Tongue (tissue), 2 donors: ENCODE results near the gene KRTAP10-6. TPM values are rescaled to one million over a fixed set of nuclear protein-coding genes. Genes with fewer than 3 reads are reported as not detected.
"Not testable (repeated sequence)": the region's sequence is repeated elsewhere in the genome, so short reads cannot be mapped to it uniquely, and the experiment has no call there.

Source experiments
- DNase-seq: peaks from one replicate; pipeline ENCODE4 v3.0.0-alpha.2; 2015
- total RNA-seq: library from RNA; depleted of rRNA; stranded (reverse); fragments of >200 nt; gene quantifications from one replicate; pipeline ENCODE4 v1.2.3, GENCODE V29; 2014

Gene KRTAP10-6
- total RNA-seq, result not detected

- DNase-seq, result no peak
Observed at GRCh38 chr21:44592446-44593311, at the start of gene KRTAP10-6. TSS of gene KRTAP10-6 (minus strand) at chr21:44592505. CDS start at chr21:44592484, 21 bp downstream.

DNA sequence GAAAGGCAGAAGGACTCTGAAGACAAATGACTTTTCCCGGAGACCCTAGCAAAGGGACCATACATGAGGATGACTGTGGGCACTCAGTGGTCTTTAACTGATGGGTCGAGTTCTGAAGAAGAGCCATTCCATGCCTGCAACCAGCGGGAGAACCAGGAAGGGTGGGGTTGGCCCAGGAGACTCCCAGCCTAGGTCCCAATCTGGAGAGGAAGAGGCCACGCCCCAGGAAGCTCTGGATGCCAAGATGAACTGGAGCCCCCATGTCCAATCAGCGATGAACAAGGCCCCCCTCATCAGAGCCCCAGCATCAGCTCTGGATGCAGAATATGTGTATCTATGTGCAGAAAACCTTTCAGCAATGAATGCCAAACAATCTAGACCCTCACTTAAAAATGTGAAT lies 48.5 kb upstream of the KRTAP10-6 start:
- no peak for DNase-seq

GRCh38 chr21:44639331-44639655 lies 47.0 kb upstream of the KRTAP10-6 start:
- DNase-seq, result no peak

DNA sequence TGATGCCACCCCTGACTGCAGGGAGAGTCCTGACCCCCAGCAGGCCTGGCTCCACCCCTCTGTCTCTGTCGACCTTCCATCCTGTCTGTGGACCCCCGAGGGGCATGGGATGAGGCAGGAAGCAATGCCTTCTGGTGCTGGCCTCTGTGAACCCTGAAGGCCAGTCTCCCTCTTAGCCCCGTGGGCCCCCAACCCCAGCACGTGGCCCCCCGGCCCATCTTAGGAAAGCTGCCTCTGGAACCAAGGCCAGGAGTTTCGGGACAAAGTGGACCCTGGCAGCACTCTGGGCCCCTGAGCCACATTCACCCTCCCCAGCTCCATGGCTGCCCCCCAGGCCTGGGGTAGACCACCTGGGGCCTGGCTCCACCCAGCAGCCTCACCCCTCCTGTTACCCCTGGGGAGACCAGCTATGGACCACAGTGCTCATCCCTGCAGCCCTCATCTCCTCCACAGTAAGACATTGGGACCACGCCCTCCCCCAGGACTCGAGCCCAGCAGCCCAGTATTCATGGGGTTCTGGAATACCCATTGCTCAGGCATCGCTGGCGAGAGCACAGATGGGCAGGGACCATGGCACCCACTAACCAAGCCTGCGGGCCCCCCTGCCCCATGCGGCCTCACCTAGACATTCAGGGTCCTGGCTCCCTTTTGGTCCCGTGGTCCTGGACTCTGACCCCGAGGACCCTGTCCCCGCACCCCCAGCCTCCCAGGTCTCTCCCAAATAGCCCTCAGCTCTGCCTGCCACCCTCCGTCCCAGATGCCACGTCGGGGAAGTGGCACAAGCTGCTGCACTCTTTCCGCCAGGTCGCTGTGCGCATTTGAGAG lies 46.4 kb upstream of the KRTAP10-6 start:
- not testable (repeated sequence) for DNase-seq

GRCh38 chr21:44637851-44638348 lies 45.6 kb upstream of the KRTAP10-6 start:
- DNase-seq, result not testable (repeated sequence)

GRCh38 chr21:44637018-44637850 lies 44.9 kb upstream of the KRTAP10-6 start, which contains the start of gene KRTAP10-10:
TSS of gene KRTAP10-10 (plus strand) at chr21:44637356. CDS start at chr21:44637418, 62 bp downstream.
- no peak for DNase-seq

DNA sequence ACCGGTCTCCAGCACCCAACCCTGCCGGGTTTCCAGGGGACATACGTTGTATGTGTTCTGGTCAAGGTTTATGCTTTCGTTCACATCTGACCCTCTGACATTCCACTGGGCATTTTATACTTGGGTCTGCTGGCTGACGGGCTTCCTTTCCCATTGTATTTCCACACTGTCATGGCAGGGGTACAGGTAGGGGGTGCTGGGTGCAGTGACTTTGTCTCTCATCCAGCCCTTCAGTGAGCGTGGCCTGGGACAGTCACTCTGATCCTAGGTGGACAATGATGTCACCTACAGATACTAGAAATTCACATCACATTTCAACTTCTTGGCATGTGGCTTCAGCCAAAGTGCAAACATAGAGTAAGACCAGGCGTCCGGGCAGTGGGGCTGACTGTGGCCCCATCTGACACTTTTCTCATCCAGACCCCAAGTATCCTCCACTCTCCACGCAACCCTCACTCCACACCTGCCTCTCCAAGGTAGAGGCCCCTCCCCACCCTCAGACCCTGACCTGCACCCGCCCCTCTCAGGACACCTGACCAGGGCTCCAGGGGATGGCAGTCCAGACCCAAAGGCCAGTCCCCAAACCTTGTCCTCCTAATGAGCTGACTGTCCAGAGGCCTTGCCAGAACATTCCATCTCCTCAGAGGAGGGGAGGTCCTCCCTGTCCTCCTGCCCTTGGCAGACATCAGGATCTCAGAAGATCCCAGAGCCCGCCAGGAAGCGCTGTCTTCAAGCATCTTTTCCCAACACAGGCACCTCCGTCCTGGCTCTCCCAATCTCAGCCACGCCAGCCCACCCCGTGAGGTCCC lies 44.1 kb upstream of the KRTAP10-6 start:
- no peak for DNase-seq

DNA sequence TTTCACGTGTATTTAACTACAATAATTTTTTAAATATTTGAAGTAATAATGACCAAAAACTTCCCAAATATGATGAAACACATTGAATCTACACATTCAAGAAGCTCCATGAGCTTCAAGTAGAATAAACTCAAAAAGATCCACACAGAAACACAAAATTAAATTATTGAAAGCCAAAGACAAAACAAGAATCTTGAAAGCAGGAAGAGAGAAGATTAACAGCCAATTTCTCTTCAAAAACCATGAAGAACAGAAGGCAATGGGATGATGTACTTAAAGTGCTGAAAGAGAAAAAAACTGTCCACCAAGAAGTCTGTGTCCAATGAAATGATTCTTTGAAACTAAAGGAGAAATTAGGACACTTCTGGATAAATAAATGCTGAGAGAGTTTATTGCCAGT lies 39.8 kb upstream of the KRTAP10-6 start:
- DNase-seq, result no peak

GRCh38 chr21:44630440-44630839 lies 38.1 kb upstream of the KRTAP10-6 start:
- no peak for DNase-seq

DNA sequence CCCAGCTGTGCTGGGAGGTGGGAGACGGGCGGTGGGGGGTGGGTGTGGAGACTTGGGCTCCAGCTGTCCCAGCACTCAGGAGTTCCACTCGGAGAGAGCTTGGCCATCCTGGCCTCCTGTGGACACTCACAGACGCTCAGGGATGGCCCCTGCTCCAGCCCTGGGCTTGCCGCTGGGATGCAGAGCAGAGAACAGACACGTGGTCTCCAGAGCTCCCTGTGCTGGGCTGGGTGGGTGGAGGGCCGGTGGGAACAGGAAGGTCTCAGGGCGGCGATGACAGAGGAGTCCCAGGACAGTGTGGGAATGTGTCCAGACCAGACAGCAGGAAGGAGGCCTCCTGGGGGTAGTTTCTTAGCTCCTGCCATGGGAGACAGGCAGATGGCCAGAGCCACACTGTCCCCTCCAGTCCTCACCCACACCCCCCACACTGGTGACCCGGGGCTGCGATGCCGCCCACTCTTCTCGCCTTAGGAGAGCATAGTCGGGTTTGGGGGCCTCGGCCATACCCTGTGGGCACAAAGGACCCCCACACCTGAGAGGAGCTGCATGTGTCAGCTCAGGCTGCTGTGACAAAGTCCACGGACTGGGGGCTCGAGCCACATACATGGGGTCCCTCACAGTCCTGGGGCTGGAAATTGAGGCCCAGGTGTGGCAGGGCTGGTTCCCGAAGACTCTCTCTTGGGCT lies 36.5 kb upstream of the KRTAP10-6 start:
- DNase-seq, result no peak

DNA sequence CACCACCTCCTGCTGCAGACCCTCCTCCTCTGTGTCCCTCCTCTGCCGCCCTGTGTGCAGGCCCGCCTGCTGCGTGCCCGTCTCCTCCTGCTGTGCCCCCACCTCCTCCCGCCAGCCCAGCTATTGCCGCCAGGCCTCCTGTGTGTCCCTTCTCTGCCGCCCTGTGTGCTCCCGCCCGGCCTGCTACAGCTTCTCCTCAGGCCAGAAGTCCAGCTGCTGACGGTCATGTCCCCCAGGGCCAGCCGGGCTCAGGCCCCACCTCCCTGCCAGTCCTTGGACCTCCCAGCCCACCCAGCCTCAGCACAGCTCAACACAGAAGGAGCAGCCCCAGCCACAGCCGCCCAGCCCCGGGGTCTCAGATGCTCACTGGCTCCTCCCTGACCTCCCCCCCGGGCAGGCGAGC lies 35.5 kb upstream of the KRTAP10-6 start:
- not testable (repeated sequence) for DNase-seq

DNA sequence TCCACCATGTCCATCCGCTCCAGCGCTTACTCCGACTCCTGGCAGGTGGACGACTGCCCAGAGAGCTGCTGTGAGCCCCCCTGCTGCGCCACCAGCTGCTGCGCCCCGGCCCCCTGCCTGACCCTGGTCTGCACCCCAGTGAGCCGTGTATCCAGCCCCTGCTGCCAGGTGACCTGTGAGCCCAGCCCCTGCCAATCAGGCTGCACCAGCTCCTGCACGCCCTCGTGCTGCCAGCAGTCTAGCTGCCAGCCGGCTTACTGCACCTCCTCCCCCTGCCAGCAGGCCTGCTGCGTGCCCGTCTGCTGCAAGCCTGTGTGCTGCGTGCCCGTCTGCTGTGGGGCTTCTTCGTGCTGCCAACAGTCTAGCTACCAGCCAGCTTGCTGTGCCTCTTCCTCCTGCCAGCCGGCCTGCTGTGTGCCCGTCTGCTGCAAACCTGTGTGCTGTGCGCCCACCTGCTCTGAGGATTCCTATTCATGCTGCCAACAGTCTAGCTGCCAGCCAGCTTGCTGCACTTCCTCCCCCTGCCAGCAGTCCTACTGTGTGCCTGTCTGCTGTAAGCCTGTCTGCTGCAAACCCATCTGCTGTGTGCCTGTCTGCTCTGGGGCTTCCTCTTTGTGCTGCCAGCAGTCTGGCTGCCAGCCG lies 35.0 kb upstream of the KRTAP10-6 start:
- not testable (repeated sequence) for DNase-seq

DNA sequence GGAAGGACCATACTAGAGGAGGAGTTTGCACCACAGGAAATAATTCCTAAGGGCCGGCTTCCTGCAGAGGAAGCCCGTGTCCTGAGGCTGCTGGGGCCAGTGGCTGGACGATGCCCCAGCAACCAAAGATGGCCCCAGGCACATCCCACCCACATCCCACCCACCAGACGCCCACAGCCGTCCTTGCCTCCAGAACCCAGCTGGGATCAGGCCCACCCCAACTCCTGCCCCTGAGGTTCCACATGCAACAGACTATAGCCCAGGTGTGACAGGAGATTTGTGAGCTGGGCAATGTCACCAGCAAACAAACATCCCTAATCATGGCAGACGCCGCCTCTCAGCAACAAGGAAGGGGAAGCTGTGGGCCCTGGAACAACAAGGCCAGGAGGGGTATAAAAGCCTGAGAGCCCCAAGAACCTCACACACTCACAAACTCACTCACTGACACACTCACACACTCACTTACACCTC lies 34.4 kb upstream of the KRTAP10-6 start, which contains the start of gene KRTAP10-9:
Gene KRTAP10-9 (plus strand): TSS at position 421 of the 471 bp plus-strand sequence. CDS start 79 bp downstream, outside the sequence.
- no peak for DNase-seq

DNA sequence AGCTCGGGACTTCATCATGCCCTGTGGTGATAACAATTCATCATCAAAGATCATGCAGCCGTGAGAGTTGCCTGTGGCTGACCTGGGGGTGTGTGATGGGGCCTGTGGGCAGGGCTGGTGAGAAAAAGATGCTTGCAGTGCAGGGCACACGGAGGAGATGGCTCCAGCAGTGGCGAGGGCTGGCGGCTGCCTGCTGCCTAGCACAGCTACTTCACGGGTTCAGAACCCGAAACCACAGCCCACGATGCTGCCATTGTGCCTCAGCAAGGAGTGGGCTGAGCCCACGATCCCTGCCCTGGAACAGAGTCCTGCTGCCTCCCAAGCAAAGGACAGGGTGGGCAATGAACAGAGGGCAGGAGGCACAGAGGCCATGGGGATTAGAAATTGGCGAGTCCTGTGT lies 34.0 kb upstream of the KRTAP10-6 start:
- DNase-seq, result no peak

DNA sequence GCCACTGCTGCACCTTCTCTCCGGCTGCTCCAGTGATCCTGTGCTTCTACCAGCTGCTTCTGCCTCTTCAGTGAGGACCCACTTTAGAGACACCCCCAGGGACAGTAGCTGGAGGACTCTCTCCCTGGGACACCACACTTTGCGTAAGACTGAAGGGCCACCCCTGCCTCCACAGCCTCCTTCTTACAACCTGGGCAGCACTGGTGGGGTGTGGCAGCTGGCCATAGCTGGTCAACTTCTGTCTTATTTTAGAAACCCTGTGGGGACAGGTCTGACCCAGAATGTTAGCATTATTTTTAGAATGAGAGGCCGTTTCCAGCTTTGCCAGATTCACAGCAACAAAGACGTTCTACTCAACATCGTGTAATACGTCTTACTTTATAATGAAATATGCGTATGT lies 33.5 kb upstream of the KRTAP10-6 start:
- DNase-seq, result no peak

GRCh38 chr21:44623575-44623974 lies 31.3 kb upstream of the KRTAP10-6 start:
- DNase-seq, result no peak

GRCh38 chr21:44619886-44620285 lies 27.6 kb upstream of the KRTAP10-6 start:
- DNase-seq, result no peak

DNA sequence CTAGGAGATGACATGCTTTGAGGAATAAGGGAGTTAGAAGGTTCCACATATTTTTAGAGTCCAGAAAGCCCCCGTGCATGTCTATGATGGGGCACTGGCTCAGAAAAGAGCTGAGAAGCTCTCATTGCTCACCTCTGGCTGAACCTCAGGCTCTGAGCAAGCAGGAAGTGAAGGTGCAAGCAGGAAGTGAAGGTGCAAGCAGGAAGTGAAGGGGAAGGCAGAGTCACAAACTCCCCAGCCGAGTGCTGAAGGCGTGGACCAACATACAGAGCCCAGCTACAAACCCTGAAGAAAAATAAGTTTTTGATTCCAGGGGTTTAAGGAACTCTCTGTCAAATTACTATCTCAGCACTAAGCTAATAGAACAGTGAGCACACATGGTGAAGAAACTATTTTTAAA lies 26.6 kb upstream of the KRTAP10-6 start:
- no peak for DNase-seq

DNA sequence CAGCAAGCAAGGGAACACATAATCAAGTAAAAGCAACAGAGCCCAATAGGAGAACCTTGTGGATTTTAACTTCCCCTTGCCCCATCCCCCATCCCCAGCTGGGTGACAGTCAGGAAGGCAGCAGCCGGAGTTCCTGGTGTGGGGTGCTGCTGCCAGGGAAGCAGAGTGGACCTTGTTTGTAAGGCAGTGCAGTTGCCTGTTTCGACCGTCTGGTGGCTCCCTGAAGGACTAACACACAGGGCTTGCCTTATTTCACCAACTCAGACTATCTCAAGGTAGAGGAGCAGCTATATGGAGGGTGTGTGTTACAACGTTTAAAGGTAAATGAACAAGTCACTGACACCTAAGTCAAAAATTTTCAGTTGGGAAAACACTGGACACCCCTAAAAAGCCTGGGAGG lies 26.2 kb upstream of the KRTAP10-6 start:
- no peak for DNase-seq

GRCh38 chr21:44617071-44617501 lies 24.8 kb upstream of the KRTAP10-6 start:
- DNase-seq, result no peak
